T follicular helper cell (primary cell): ENCODE measurements around the gene AP1G1.
"Not testable (repeated sequence)": the region's sequence is repeated elsewhere in the genome, so short reads cannot be mapped to it uniquely, and the experiment has no call there.

Experiments
- DNase-seq: peaks from one replicate; pipeline ENCODE4 v3.0.0-alpha.2; 2020; ENCODE audit warnings: low read depth

Gene AP1G1

GRCh38 chr16:71703333-71703732 lies 105.3 kb downstream of the AP1G1 start:
- DNase-seq = no peak

- DNase-seq = no peak
Measured at GRCh38 chr16:71700831-71701230, 107.8 kb downstream of the AP1G1 start.

GRCh38 chr16:71698491-71698890 lies 110.1 kb downstream of the AP1G1 start:
- no peak for DNase-seq

GRCh38 chr16:71693164-71693563 lies 115.5 kb downstream of the AP1G1 start:
- DNase-seq = no peak

GRCh38 chr16:71689901-71690300 lies 118.7 kb downstream of the AP1G1 start:
- DNase-seq = no peak

- DNase-seq = no peak
Measured at GRCh38 chr16:71687861-71688260, 120.8 kb downstream of the AP1G1 start.

GRCh38 chr16:71684280-71684679 lies 124.4 kb downstream of the AP1G1 start:
- DNase-seq = not testable (repeated sequence)

GRCh38 chr16:71681360-71681759 lies 127.3 kb downstream of the AP1G1 start:
- no peak for DNase-seq
